NCI-H1092 treated with DMSO at 0.1 percent for 48 hours (cell line): ENCODE results near the gene RNU5D-1.
"Not testable (repeated sequence)": the region's sequence is repeated elsewhere in the genome, so short reads cannot be mapped to it uniquely, and the experiment has no call there.

ENCODE experiments used
- DNase-seq: peaks from one replicate; lab custom pipeline; 2025; lab: John Stamatoyannopoulos, UW

RNU5D-1 gene

GRCh38 chr1:44730741-44731512, at the start of gene RNU5D-1:
RNU5D-1 (minus strand) TSS chr1:44731170.
- peak; percentile 96 for DNase-seq

- no peak for DNase-seq
Measured at GRCh38 chr1:44780583-44781121, 49.7 kb upstream of the RNU5D-1 start.

DNA sequence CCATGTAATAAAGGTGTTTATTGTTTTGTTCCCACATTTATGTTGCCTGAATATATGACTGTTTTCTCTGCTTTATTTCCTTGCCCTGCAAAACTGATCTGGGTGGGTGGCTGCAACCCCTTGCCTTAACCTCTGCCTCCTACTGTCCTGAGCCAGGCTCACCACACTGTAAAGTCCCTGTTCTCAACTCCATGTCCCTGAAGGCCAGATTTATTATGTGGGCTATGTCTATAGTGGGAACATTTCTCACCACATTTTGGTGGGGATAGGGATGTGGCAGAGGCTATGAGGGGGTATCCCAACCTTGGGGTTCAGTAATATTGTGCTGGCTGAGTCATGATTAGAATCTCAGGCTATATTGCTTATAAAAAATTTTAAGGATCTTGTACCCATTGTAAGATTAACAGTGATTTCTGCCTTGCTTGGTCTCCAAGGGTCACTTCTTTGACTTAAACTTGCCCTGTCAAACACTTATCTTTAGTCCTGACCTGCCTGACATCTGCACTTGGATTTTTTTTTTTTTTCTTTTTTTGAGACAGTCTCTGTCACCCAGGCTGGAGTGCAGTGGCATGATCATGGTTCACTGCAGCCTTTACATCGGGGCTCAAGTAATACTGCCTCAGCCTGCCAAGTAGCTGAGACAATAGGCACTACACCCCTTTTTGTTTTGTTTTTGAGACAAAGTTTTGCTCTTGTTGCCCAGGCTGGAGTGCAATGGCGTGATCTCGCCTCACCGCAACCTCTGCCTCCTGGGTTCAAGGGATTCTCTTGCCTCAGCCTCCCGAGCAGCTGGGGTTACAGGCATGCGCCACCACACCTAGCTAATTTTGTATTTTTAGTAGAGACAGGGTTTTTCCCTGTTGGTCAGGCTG, 48.0 kb upstream of the RNU5D-1 start:
- no peak for DNase-seq

GRCh38 chr1:44777969-44778635, 47.1 kb upstream of the RNU5D-1 start:
- DNase-seq: no peak

- no peak for DNase-seq
Measured at GRCh38 chr1:44777547-44777946, 46.6 kb upstream of the RNU5D-1 start.

- DNase-seq: no peak
Measured at GRCh38 chr1:44776730-44777068, 45.7 kb upstream of the RNU5D-1 start.

GRCh38 chr1:44775930-44776729, 45.2 kb upstream of the RNU5D-1 start:
- DNase-seq: no peak

DNA sequence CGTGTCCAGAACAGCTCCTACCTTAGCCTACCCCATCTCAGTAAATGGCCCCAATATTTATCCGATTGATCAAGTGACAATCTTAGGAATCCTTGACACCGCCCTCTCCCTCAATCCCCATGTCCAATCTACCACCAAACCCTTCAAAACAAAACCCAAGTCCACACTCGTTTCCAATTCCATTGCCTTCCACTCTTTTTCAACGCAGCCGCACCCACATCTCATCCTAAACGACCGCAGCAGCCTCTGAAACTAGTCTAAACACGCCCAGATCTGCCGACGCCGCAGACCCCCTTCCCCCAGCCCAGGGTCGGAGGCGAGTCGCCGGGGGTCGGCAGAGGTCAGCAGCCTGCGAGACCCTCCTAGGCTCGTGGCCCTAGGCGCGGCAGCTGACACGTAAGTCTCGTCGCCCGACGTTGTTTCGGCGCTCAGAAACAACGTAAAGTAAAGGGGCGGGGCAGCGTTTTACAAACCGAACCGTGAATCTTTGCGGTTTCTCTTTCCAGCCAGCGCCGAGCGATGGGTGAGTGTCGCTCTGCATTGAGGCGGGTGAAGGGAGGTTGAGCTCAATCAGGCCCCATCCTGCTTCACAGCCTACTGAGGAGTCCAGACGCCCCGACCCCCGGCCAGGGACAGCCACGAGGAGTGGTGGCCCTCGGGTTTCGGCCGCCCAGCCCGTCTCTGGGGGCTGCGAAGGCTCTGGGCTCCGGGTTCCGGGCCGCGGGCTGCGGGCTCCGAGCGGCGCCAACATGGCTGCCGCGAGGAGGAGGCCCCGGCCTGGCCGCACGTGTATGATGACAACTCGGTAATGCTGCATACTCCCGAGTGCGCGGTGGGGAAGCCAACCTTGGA, 44.3 kb upstream of the RNU5D-1 start, which contains the start of gene RPS8:
Gene RPS8, plus strand, starts transcription at position 463 of the 852 bp plus-strand sequence. Its CDS starts 57 bp downstream, at position 520.
- DNase-seq: peak; percentile 96

DNA sequence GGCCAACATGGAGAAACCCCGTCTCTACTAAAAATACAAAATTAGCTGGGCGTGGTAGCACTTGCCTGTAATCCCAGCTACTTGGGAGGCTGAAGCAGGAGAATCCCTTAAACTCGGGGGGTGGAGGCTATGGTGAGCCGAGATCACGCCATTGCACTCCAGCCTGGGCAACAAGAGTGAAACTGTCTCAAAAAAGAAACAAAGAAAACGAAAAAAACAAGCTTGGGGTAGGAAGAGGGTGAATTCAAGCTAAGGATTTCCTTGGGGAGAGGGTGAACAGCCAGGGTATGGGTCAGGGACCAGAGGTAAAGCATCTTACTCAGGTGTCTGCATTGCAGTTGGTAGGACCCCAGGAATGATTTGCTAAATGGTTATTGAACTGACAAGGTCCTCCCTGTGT, 35.5 kb upstream of the RNU5D-1 start:
- not testable (repeated sequence) for DNase-seq

- no peak for DNase-seq
Measured at GRCh38 chr1:44760876-44761275, 29.9 kb upstream of the RNU5D-1 start.

GRCh38 chr1:44759077-44759476, 28.1 kb upstream of the RNU5D-1 start:
- no peak for DNase-seq

DNA sequence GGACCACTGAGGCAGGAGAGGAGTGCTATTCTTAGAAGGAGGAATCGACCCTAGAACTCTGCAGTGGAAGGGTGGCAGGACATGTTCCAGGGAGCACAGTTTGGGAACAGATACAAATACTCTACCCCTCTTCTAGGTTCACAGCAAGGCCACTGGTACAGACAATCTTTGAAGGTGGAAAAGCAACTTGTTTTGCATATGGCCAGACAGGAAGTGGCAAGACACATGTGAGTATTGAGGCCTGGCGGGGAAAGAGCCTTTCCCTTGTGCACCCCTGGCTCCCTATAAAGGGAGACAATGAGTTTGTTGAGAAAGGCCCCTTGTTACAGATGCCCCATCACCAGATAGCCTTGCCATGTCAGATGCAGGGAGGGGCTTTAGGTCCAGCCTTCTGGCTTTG, 26.4 kb upstream of the RNU5D-1 start:
- no peak for DNase-seq

- DNase-seq: no peak
Measured at GRCh38 chr1:44747878-44748277, 16.9 kb upstream of the RNU5D-1 start.

GRCh38 chr1:44743211-44743610, 12.2 kb upstream of the RNU5D-1 start:
- no peak for DNase-seq

GRCh38 chr1:44740179-44740617, 9.2 kb upstream of the RNU5D-1 start:
- peak; percentile 27 for DNase-seq

- peak; percentile 99 for DNase-seq
Measured at GRCh38 chr1:44739307-44740178, 8.6 kb upstream of the RNU5D-1 start, which contains the start of gene KIF2C. KIF2C (plus strand) TSS chr1:44739837; CDS start chr1:44739933, 96 bp downstream.

- DNase-seq: not testable (repeated sequence)
Measured at GRCh38 chr1:44738953-44739306, 8.0 kb upstream of the RNU5D-1 start.

GRCh38 chr1:44735992-44736391, 5.0 kb upstream of the RNU5D-1 start:
- DNase-seq: no peak

DNA sequence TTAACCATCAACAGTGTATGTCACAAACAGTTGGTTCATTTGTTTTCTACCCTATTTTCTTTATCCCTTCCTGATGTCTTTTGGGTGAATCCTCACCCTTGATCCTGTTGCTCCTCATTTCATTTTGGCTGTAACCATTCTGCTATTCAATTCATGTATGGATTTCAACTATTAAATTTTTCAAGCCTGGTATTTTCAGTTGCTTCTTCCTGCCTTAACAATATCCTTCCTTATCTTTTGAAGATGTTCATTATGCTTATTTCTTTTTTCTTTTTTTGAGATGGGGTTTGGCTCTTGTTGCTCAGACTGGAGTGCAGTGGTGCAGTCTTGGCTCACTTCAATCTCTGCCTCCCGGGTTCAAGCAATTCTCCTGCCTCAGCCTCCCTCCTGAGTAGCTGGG, 2.8 kb upstream of the RNU5D-1 start:
- no peak for DNase-seq
